NCI-H526 treated with DMSO at 0.1 percent for 48 hours (cell line): ENCODE results near the gene EFCC1.
"Not testable (repeated sequence)": the region's sequence is repeated elsewhere in the genome, so short reads cannot be mapped to it uniquely, and the experiment has no call there.

Experiments used
- DNase-seq: peaks from one replicate; lab custom pipeline; 2025; lab: John Stamatoyannopoulos, UW

Gene EFCC1

GRCh38 chr3:129081503-129081902 lies 80.4 kb downstream of the EFCC1 start:
- no peak for DNase-seq

- DNase-seq = no peak
Observed at GRCh38 chr3:129082026-129082425, 80.9 kb downstream of the EFCC1 start.

- DNase-seq = no peak
Observed at GRCh38 chr3:129084501-129084900, 83.4 kb downstream of the EFCC1 start.

GRCh38 chr3:129085165-129085715 lies 84.1 kb downstream of the EFCC1 start:
- no peak for DNase-seq

- no peak for DNase-seq
Observed at GRCh38 chr3:129085818-129086217, 84.7 kb downstream of the EFCC1 start.

- DNase-seq = no peak
Observed at GRCh38 chr3:129087138-129087702, 86.1 kb downstream of the EFCC1 start.

- DNase-seq = not testable (repeated sequence)
Observed at GRCh38 chr3:129087904-129088303, 86.8 kb downstream of the EFCC1 start.

DNA sequence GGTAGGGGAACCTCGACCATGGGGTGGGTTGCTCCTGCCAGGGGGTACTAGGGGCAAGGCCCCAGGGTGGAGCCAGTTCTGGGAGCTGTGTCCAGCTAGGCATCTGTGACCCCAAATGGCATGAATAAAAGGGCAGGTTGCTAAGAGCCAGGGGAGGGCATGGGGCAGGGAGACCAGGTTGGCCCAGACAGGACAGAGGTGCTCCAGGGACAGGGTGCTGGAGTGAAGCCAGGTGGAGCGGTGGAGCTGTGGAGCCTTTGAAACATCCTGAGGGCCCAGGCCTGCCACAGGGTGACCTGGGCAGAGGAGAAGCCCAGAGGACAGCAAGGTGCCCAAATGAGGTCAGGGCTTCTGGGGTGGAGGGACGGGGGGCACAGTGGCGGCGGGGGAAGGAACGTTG lies 87.2 kb downstream of the EFCC1 start:
- DNase-seq = not testable (repeated sequence)
